HG02571 (cell line): ENCODE data around the gene MAGEF1.
A peak's percentile ranks its signal among the peaks of the same experiment; 100 is the strongest.

Source experiments
- ATAC-seq: cut with Tn5 transposase; IDR thresholded peaks from one replicate; pipeline ENCODE4 v1.9.1; 2021; ENCODE audit warnings: mild to moderate bottlenecking, moderate library complexity; ENCODE audit not compliant: unreplicated experiment

MAGEF1 gene

GRCh38 chr3:184711493-184712247 lies at the start of gene MAGEF1:
TSS of gene MAGEF1 (minus strand) at chr3:184712064. CDS start at chr3:184711821, 243 bp downstream.
- ATAC-seq = peak; percentile 83

- ATAC-seq = no peak
Measured at GRCh38 chr3:184761075-184761841, 49.4 kb upstream of the MAGEF1 start.

GRCh38 chr3:184760337-184761074 lies 48.6 kb upstream of the MAGEF1 start:
- ATAC-seq = no peak

- no peak for ATAC-seq
Measured at GRCh38 chr3:184759666-184760200, 47.9 kb upstream of the MAGEF1 start.

GRCh38 chr3:184758056-184758455 lies 46.2 kb upstream of the MAGEF1 start:
- no peak for ATAC-seq

- no peak for ATAC-seq
Measured at GRCh38 chr3:184757022-184757651, 45.3 kb upstream of the MAGEF1 start.

GRCh38 chr3:184756151-184757021 lies 44.5 kb upstream of the MAGEF1 start:
- ATAC-seq = peak; percentile 61

- no peak for ATAC-seq
Measured at GRCh38 chr3:184755315-184755731, 43.5 kb upstream of the MAGEF1 start.

- ATAC-seq = no peak
Measured at GRCh38 chr3:184752361-184752760, 40.5 kb upstream of the MAGEF1 start.

- ATAC-seq = no peak
Measured at GRCh38 chr3:184751204-184752040, 39.6 kb upstream of the MAGEF1 start.

GRCh38 chr3:184750349-184751083 lies 38.7 kb upstream of the MAGEF1 start:
- ATAC-seq = no peak

- ATAC-seq = no peak
Measured at GRCh38 chr3:184749168-184749744, 37.4 kb upstream of the MAGEF1 start.

- ATAC-seq = peak; percentile 56
Measured at GRCh38 chr3:184748219-184749135, 36.6 kb upstream of the MAGEF1 start.

- no peak for ATAC-seq
Measured at GRCh38 chr3:184746131-184747120, 34.6 kb upstream of the MAGEF1 start.

GRCh38 chr3:184745526-184745925 lies 33.7 kb upstream of the MAGEF1 start:
- ATAC-seq = no peak

GRCh38 chr3:184743248-184743647 lies 31.4 kb upstream of the MAGEF1 start:
- no peak for ATAC-seq
